Activated CD8-positive, alpha-beta T cell treated with anti-CD3 and anti-CD28 coated beads for 36 hours (primary cell): Measurements from ENCODE around the gene SHMT1. TPM values are rescaled to one million over a fixed set of nuclear protein-coding genes. Genes with fewer than 3 reads are reported as not detected.
"Not testable (repeated sequence)": the region's sequence is repeated elsewhere in the genome, so short reads cannot be mapped to it uniquely, and the experiment has no call there.

ENCODE experiments used
- ATAC-seq: fragments of 200-7000 bp; cut with Tn5 transposase; one replicate; pipeline ENCODE4 v1.10.0; 2021; ENCODE audit warnings: mild to moderate bottlenecking, moderate library complexity
- CTCF ChIA-PET: fragments of 350-600 bp; sonication (Branson Sonifier 250); formaldehyde crosslinking; loops from one replicate; lab custom pipeline; 2021; ENCODE audit warnings: antibody characterized with exemption; lab: Charles Lee
- POLR2A ChIA-PET: fragments of 350-600 bp; sonication (Branson Sonifier 250); formaldehyde crosslinking; loops from one replicate; lab custom pipeline; 2021; ENCODE audit warnings: antibody characterized with exemption; lab: Charles Lee
- DNase-seq: peaks from one replicate; pipeline ENCODE4 v3.0.0-alpha.2; 2020
- H3K27ac Mint-ChIP-seq: one replicate; pipeline ENCODE4 v1.8.0; 2021; ENCODE audit warnings: mild to moderate bottlenecking, mixed read lengths
- H3K27me3 Mint-ChIP-seq: one replicate; pipeline ENCODE4 v1.8.0; 2021; ENCODE audit warnings: mixed read lengths
- H3K36me3 Mint-ChIP-seq: one replicate; pipeline ENCODE4 v1.8.0; 2021; ENCODE audit warnings: low read depth, mixed read lengths
- H3K4me1 Mint-ChIP-seq: one replicate; pipeline ENCODE4 v1.8.0; 2021; ENCODE audit warnings: low read depth, mixed read lengths
- H3K4me3 Mint-ChIP-seq: one replicate; pipeline ENCODE4 v1.8.0; 2021; ENCODE audit warnings: mild to moderate bottlenecking, moderate library complexity, mixed read lengths
- H3K9me3 Mint-ChIP-seq: one replicate; pipeline ENCODE4 v1.8.0; 2021; ENCODE audit warnings: mixed read lengths
- intact Hi-C: fragments of 100-400 bp; cut with micrococcal nuclease; formaldehyde crosslinking; loops from one replicate; pipeline ENCODE4 v1.10.0; 2022
- total RNA-seq, 2 experiments: library from RNA; stranded (reverse); gene quantifications; one replicate each; pipeline ENCODE4 v1.2.3, GENCODE V29; 2021
- TF ChIP-seq, protein P1 (sequence below): fragments of 200-600 bp; IDR thresholded peaks from one replicate; pipeline ENCODE4 v1.8.0; 2022; ENCODE audit warnings: antibody characterized with exemption, mild to moderate bottlenecking

The SHMT1 gene
- total RNA-seq, 2 experiments from 2014 or later = 45.1 to 49.6 TPM

DNA sequence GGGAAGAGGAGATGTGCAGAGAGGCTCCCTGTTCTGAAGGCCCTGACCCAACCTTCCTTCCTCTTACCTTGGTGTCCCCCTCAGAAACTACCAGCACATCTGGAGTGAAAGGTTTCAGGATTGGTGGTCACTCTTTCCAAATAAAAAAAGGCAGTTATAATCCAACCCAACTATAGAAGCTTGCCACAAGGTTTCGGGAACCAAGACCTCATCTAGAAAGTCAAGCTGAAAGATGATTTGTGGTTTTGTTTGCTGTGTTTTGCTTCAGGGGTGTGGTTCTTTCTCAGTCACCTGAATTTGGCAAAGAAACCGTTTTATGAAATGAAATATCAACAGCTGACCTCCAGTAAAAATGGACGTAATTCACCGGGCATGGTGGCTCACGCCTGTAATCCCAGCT, 19.3 kb downstream of the SHMT1 start:
- TF ChIP-seq, protein P1, sequence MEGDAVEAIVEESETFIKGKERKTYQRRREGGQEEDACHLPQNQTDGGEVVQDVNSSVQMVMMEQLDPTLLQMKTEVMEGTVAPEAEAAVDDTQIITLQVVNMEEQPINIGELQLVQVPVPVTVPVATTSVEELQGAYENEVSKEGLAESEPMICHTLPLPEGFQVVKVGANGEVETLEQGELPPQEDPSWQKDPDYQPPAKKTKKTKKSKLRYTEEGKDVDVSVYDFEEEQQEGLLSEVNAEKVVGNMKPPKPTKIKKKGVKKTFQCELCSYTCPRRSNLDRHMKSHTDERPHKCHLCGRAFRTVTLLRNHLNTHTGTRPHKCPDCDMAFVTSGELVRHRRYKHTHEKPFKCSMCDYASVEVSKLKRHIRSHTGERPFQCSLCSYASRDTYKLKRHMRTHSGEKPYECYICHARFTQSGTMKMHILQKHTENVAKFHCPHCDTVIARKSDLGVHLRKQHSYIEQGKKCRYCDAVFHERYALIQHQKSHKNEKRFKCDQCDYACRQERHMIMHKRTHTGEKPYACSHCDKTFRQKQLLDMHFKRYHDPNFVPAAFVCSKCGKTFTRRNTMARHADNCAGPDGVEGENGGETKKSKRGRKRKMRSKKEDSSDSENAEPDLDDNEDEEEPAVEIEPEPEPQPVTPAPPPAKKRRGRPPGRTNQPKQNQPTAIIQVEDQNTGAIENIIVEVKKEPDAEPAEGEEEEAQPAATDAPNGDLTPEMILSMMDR = no peak
- no peaks in the 10 kb centered on the region for H3K27me3 Mint-ChIP-seq
- H3K4me1 Mint-ChIP-seq = no peaks in the 10 kb centered on the region
- CTCF ChIA-PET = no interaction called here
- no peak overlapping the region for H3K4me3 Mint-ChIP-seq
- H3K36me3 Mint-ChIP-seq = peaks cover 41% of the 10 kb centered on the region
- ATAC-seq (no peak), DNase-seq (no peak)
- intact Hi-C loops = no loop called here
- H3K27ac Mint-ChIP-seq = no peak overlapping the region
- POLR2A ChIA-PET = interaction anchor here (1.0 to 1.1 kb wide), 3 partner anchors 12 to 83 kb away, joined by 3 read pairs; no protein-coding TSS in a partner anchor
- no peaks in the 10 kb centered on the region for H3K9me3 Mint-ChIP-seq

DNA sequence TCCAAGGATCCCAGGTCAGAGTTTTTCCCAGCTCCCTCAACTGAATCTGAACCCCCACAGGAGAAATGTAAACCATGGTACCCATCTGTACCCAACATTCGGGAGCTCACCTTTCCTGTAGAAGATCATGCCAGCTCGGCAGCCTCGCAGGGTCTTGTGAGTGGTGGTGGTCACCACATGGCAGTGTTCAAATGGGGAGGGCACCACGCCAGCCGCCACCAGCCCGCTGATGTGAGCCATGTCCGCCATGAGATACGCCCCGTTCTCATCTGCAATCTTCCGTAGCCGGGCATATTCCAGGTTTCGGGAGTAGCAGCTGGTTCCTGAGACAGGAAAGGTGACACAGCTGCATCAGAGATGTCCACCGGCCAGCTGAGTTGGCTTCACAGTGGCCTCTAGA, 23.4 kb downstream of the SHMT1 start:
- H3K27ac Mint-ChIP-seq = no peak overlapping the region
- CTCF ChIA-PET = interaction anchor here (0.8 kb wide), 1 partner anchor 19 kb away, joined by 3 read pairs; no protein-coding TSS in a partner anchor
- H3K4me1 Mint-ChIP-seq = no peaks in the 10 kb centered on the region
- no peak overlapping the region for H3K4me3 Mint-ChIP-seq
- POLR2A ChIA-PET = interaction anchor here (1.3 kb wide), 1 partner anchor 12 kb away, joined by 4 read pairs; no protein-coding TSS in a partner anchor
- H3K36me3 Mint-ChIP-seq = peaks cover 39% of the 10 kb centered on the region
- intact Hi-C loops = no loop called here
- TF ChIP-seq, protein P1 = no peak
- ATAC-seq = no peak
- no peaks in the 10 kb centered on the region for H3K27me3 Mint-ChIP-seq
- DNase-seq = no peak
- H3K9me3 Mint-ChIP-seq = no peaks in the 10 kb centered on the region

DNA sequence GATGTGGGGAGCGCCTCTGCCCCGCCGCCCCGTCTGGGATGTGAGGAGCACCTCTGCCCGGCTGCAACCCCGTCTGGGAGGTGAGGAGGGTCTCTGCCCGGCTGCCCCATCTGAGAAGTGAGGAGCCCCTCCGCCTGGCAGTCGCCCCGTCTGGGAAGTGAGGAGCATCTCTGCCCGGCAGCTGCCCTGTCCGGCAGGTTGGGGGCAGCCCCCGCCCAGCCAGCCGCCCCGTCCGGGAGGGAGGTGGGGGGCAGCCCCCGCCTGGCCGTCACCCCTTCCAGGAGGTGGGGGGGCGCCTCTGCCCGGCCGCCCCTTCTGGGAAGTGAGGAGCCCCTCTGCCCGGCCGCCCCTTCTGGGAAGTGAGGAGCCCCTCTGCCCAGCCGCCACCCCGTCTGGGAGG, 25.2 kb downstream of the SHMT1 start:
- DNase-seq, H3K4me3 Mint-ChIP-seq, H3K9me3 Mint-ChIP-seq, H3K27me3 Mint-ChIP-seq, H3K27ac Mint-ChIP-seq, H3K4me1 Mint-ChIP-seq, POLR2A ChIA-PET, ATAC-seq, intact Hi-C loops, CTCF ChIA-PET: not testable (repeated sequence)
- H3K36me3 Mint-ChIP-seq = peaks cover 38% of the 10 kb centered on the region

DNA sequence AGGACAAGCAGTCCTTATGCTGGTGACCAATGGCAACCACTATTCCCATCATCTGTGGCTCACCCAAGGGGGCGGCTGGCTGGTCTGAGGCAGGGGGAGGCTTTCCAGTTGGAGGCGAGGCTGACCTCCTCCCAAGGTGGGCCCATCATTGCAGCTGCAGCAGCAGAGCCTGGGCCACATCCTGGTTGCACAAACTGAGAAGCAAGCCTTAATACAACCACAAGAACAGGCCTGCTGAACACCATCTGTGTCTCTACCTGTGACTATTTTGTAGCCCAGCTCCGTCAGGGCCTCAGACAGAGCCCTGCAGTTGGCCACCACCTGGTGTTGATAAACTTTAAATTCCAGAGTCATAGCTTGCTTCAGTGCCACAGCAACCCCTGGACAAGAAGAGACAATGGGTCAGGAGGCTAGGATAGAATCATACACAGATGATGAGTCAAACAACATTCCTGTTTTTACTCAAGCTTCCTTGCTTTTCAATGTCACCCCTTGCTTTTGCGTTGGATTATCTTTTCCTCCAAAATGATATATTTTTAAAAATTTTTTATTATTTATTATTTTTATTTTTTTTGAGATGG, 30.4 kb downstream of the SHMT1 start:
- no peaks in the 10 kb centered on the region for H3K9me3 Mint-ChIP-seq
- no peak overlapping the region for H3K4me3 Mint-ChIP-seq
- H3K27me3 Mint-ChIP-seq = no peaks in the 10 kb centered on the region
- DNase-seq (no peak), ATAC-seq (no peak)
- CTCF ChIA-PET = no interaction called here
- peaks cover 18% of the 10 kb centered on the region for H3K36me3 Mint-ChIP-seq
- H3K4me1 Mint-ChIP-seq = peaks cover 16% of the 10 kb centered on the region
- TF ChIP-seq, protein P1 = no peak
- intact Hi-C loops = no loop called here
- POLR2A ChIA-PET = interaction anchor here (1.0 to 1.4 kb wide), 4 partner anchors 10 to 19 kb away, joined by 3 to 4 read pairs (median 3); no protein-coding TSS in a partner anchor
- no peak overlapping the region for H3K27ac Mint-ChIP-seq

DNA sequence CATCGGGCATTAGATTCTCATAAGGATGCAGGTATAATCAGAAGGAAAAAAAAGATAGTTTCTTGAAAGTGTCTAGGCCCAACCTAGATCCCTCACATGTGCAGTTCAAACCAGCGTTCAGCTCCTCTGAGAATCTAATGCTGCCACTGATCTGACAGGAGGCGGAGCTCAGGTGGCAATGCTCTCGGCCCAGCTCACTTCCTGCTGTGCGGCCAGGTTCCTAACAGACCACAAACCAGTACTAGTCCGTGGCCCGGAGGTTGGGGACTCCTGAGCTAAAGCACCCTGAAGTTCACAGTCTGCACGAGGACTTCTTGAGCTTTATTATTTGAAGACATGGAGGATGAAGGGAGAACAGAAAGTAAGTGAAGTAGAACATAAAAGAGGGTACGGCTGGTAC, 31.5 kb downstream of the SHMT1 start:
- Mint-ChIP-seq H3K27ac (peak overlapping the region; percentile 46), H3K9me3 (no peaks in the 10 kb centered on the region), H3K36me3 (peaks cover 15% of the 10 kb centered on the region), H3K4me3 (no peak overlapping the region), H3K27me3 (no peaks in the 10 kb centered on the region), H3K4me1 (peaks cover 16% of the 10 kb centered on the region)
- POLR2A ChIA-PET = interaction anchor here (1.0 to 1.4 kb wide), 4 partner anchors 12 to 18 kb away, joined by 3 to 4 read pairs (median 3); no protein-coding TSS in a partner anchor
- ATAC-seq (peak; percentile 65), DNase-seq (peak; percentile 26)
- intact Hi-C loops = no loop called here
- TF ChIP-seq, protein P1 = no peak
- CTCF ChIA-PET = interaction anchor here (0.9 to 1.8 kb wide), 2 partner anchors 10 to 83 kb away, joined by 3 to 5 read pairs; no protein-coding TSS in a partner anchor
